ENCODE measurements around the gene PRAMEF12.
"Not testable (repeated sequence)": the region's sequence is repeated elsewhere in the genome, so short reads cannot be mapped to it uniquely, and the experiment has no call there.

PRAMEF12 gene

DNA sequence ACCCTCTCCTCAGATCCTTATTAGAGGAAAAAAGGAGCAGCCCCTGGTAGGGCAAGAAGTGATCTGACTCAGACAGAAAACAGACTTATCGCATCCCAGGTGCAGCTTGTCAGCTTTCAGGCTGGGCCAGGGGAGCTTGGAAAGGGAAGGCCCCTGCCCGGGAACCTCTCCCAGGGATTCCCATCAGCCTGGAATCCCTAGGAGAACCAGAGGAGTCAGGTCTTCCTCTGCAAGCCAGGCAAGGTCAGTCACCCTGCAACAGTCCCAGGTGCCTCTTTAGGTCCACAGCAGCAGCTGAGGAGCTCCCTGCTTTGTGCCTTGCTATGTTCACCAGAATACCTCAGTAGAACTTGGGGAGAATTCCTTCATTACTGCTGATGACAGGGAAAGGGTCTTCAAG, 2.9 kb upstream of the PRAMEF12 start:
- no peak for DNase-seq (ENCODE audit: low read depth in 2 of 2)

DNA sequence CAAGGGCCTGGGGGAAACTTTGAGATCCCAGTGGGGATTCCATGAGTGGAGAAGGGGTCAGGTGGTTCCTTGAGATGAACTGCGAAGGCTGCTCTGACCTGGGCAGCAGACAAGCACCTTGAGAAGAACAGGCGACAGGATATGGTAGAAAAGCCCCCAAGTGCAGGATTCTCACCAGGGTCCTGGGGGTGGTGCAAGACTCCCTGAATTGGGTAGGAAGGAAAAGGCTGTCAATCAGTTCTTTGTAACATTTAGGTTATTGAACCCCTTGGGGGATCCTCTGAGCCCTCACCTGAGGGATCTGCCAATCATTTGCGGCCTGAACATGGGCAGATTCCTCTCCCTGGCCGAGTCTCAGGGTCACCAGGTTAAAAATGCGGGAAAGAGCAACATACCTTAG, 2.4 kb upstream of the PRAMEF12 start:
- no peak for DNase-seq (ENCODE audit: low read depth in 2 of 2)

DNA sequence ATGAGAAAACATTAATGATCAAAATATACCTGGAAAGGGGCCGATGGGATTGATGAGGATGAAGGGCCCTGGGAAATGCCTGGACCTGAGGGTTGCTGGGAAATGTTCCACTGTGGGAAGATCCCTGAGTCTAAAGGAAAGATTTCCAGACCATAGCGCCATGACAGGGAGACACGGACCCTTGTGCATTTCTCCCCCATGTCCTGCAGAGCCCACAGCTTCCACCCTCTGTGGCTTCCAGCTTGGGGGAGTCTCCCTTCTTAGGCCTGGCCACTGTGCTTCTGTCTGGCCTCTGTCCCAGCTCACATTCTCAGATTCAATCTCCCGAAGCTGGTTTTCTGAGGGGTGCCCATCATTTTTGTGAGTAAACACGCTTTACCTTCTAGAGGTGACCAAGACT, 1.0 kb upstream of the PRAMEF12 start:
- no peak for DNase-seq (ENCODE audit: low read depth in 2 of 2)

DNA sequence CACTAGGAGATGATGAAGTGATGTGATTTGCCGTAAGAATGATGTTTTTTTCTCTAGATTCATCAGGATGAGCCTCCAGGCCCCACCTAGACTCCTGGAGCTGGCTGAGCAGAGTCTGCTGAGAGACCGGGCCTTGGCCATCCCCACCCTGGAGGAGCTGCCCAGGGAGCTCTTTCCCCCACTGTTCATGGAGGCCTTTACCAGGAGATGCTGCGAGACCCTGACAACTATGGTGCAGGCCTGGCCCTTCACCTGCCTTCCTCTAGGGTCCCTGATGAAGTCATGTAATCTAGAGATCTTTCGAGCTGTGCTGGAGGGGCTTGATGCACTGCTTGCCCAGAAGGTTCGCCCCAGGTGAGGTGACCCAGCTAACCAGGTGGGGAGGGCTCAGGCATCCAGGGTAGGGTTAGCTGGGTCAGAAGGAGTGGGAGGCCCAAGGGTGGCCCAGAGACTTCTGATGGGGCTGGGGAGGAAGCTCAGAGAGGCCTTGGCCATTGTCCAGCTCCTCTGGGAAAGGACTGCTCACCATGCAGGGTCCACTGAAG, 1.3 kb downstream of the PRAMEF12 start:
- DNase-seq (ENCODE audit: low read depth in 2 of 2), result no peak

DNA sequence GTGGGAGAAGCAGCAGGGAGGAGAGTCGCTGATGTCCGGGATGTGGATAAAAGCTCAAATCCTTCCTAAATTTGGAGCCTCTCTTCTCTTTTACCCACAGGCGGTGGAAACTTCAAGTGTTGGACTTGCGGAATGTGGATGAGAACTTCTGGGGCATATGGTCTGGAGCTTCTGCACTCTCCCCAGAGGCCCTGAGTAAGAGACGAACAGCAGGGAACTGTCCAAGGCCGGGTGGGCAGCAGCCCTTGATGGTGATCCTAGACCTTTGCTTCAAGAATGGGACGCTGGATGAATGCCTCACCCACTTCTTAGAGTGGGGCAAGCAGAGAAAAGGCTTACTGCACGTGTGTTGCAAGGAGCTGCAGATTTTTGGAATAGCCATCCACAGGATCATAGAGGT, 1.9 kb downstream of the PRAMEF12 start:
- no peak for DNase-seq (ENCODE audit: low read depth in 2 of 2)

DNA sequence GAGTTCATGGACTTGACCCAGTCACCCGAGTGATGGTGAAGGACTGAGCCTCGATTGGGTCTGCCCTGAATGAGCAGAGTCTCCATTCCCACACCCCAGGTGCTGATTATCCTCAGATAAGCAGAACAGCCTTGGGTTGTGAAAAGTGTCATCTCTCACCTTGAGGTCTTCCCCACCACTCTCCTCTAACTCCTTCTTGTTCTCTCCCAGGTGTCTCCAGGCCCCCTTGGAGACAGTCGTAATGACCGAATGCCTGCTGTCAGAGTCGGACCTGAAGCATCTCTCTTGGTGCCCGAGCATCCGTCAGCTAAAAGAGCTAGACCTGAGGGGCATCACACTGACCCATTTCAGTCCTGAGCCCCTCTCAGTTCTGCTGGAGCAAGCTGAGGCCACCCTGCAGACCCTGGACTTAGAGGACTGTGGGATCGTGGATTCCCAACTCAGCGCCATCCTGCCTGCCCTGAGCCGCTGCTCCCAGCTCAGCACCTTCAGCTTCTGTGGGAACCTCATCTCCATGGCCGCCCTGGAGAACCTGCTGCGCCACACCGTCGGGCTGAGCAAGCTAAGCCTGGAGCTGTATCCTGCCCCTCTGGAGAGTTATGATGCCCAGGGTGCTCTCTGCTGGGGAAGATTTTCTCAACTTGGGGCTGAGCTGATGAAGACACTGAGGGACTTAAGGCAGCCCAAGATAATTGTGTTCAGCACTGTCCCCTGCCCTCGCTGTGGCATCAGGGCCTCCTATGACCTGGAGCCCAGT, 3.4 kb downstream of the PRAMEF12 start:
- no peak for DNase-seq (ENCODE audit: low read depth in 2 of 2)

DNA sequence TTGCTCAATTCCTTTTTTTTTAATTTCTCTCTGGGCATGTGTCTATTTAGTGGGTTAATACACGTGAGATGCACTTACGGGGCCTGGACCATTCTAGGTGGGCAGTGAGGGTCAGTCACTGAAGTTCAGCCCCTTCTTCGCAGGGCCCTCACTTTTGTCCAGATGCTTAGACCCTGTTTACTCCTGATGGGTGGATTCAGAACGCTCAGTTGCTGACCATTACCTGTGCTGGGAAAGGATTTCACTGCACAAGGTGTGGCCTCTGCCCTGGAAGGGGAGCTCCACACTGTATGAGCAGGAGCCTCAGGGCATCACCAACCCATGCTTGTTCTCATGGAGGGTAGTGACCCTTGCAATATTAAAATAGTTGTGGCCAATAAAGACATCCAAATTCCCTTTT, 4.5 kb downstream of the PRAMEF12 start:
- no peak for DNase-seq (ENCODE audit: low read depth in 2 of 2)

DNA sequence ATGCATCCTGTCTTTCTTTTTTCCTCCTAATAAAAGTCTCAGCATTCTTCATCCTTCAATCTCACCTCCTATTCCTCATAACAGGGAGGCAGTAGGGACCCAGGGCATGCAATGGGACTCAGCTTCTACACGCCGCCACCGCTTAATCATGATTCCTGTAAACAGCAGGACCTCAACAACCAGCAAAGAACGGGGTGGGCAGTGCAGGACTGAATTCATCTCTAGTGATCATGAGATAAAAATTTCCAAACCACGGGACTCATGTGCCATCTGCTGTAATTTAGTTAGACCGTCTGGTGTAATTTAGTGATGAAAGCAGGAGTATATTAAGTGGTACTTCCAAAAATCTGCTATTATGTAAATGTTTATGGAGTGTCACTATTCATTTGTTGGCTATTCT, 5.4 kb downstream of the PRAMEF12 start:
- DNase-seq (ENCODE audit: low read depth in 2 of 2), result no peak

DNA sequence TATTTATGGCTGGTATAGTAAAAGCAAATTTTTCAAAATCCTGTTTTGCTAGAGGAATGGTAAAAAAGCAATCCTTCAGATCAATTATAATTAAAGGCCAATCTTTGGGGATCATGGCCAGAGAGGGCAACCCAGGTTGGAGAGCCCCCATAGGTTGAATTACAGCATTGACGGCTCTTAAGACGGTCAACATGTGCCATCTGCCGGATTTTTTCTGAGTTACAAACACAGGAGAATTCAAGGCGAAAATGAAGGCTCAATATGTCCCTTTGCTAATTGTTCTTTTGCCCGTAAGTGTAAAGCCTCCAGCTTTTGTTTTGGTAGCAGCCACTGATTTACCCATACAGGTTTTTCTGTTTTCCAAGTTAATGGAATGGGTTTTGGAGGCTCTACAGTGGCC, 8.0 kb downstream of the PRAMEF12 start:
- not testable (repeated sequence) for DNase-seq (ENCODE audit: low read depth in 2 of 2)

DNA sequence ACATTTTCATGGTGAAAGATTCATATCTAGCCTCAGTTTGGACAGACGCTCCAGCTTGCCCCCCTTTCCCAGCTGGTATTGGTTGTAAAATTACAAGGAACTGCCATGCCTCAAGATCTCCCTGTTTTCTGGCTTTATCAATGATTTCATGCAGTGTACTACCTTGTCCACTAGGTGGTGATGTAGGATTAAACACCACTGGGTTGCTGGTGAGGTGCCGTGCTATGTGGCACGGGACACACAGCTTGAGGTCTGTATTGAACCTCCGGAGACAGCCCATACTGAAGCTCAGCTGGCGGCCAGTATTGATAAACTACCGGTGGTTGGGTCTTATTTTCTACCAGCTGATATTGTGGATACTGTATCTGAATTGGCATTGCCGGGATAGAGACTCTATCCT, 10.2 kb downstream of the PRAMEF12 start:
- DNase-seq (ENCODE audit: low read depth in 2 of 2), result not testable (repeated sequence)

DNA sequence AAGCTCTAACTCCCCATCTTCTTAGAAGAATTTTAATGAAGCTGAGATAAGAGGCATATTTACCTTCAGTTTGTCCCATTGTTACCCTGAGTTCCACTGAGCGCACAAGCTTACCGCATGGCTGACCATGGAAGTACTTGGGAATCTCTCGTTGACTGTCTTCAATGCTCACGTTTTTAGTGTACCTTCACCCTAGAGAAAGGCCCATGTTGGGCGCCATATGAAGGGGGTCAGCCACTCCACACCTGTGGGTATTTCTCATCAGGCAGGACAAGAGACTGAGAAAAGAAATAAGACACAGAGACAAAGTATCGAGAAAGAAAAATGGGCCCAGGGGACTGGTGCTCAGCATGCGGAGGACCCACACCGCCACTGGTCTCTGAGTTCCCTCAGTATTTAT, 11.2 kb downstream of the PRAMEF12 start:
- not testable (repeated sequence) for DNase-seq (ENCODE audit: low read depth in 2 of 2)

DNA sequence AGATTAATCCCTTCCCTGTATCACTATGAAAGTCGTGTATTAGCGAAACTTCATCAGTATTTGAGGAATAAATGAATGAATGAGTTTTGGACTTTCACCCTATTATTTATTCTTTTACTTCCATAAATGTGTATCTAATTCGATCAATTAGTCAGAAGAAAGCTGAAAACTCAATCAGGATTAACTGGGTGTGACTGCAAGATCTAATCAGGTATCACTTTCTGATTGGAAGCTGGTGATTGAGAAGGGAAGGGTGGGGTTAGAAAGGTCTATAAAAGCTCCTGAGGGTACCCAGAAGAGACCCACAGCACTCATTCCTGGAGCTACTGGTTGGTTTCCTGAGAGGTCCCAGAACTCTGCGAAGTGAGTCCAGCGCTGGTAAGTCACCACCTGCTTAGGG, 17.6 kb downstream of the PRAMEF12 start, which contains the start of gene PRAMEF1:
Gene PRAMEF1, plus strand, starts transcription at position 301 of the 400 bp plus-strand sequence. CDS start 1,831 bp downstream, outside the sequence.
- DNase-seq (ENCODE audit: low read depth in 2 of 2), result not testable (repeated sequence)

DNA sequence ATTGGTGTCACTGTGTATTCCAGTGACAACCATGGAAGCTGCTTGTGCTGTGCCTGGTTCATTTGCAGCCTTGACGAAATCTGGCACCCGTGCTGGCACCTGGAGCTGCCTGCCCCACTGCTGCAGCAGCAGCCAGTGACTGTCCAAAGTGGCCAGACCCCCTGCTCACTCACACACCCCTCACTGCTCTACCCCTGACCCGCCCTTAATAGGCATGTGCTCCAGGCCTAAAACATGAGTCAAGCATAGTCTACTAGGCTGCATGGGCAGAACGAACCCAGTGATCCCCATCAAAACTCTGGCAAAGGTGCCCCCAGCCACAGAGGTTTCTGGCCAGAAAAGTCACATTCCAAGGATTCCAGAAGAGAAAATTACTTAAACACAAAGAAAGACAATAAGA, 25.4 kb downstream of the PRAMEF12 start:
- no peak for DNase-seq (ENCODE audit: low read depth in 2 of 2)

DNA sequence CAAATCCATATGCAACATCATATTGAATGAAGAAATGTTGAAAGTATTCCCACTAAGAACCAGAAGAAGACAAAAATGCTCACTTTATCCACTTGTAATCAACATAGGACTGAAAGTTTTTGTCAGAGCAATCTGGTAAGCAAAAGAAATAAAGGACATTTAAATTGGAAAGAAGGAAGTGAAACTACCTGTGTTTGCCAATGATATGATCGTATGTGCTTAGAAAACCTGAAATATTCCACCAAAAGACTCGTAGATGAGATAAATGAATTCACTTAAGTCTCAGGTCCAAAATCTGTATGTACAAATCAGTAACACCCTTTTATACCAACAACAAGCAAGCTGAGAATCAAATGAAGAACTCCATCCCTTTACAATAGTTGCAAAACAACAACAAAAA, 26.2 kb downstream of the PRAMEF12 start:
- DNase-seq (ENCODE audit: low read depth in 2 of 2), result no peak

DNA sequence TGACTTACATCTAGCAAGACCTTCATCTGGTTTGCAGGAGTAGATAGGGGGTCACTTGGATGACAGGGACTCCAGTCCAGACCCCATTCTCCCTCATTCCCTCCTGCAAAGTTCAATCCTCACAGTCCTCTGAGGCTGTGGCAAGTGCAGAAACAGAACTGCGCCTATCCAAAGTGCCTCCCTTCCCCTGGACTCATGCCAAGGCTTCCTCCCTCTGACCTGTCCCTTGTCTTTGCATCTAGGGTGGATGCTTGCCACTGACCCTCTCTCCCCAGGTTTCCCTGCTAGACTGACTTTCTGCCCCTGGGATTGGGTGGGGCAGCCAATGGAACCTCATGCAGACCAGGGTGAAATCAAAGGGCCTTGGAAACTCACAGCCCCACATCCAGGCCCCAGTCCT, 36.4 kb downstream of the PRAMEF12 start:
- no peak for DNase-seq (ENCODE audit: low read depth in 2 of 2)

DNA sequence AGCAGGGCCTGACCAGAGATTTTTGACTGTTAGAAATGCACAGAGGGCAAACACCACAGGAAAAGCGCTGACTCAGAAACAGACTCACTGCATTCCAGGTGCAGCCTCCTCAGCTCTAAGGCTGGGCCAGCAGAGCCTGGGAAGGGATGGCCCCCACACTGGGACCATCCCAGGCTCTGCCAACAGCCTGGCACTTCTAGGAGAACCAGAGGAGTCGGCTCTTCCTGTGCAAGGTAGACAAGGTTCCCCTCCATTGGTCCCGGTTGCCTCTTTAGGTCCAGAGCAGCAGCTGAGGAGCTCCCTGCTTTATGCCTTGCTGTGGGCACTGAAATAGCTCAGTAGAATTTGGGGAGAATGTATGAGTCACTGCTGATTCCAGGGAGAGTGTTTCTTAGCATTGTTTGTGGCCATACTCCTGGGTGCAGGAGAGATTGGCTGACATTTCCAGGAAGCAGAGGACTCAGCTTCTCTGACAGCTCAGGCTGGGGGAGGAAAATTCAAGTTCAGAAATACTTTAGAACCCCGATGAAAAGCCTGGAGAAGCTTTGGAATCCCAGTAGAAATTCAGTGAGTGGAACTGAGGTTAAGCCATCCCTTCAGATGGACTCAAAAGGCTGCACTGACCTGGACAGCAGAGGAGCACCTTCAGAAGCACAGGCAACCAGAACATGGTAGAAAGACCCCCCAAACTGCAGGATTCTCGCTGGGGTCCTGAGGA, 37.3 kb downstream of the PRAMEF12 start:
- no peak for DNase-seq (ENCODE audit: low read depth in 2 of 2)

DNA sequence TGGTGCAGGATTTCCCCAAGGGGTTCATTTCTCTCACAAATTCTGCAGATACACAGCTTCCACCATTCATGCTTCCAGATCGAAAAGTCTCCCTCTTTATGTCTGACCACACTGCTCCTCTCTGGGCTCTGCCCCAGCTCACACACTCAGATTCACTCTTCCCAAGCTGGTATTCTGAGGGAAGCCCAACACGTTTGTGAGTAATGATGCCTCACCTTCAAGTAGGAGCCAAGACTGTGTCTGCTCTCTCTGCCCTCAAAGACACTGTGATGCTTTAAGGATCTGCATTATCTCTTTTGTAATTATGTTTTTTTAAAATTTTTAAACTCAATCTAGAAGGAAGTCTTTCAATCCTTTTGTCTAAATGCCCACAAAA, 37.9 kb downstream of the PRAMEF12 start:
- no peak for DNase-seq (ENCODE audit: low read depth in 2 of 2)

DNA sequence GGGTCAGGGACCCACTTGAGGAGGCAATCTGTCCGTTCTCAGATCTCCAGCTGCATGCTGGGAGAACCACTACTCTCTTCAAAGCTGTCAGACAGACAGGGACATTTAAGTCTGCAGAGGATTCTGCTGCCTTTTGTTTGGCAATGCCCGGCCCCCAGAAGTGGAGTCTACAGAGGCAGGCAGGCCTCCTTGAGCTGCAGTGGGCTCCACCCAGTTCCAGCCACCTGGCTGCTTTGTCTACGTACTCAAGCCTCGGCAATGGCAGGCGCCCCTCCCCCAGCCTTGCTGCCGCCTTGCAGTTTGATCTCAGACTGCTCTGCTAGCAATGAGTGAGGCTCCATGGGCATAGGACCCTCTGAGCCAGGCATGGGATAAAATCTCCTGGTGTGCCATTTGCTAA, 45.5 kb downstream of the PRAMEF12 start:
- DNase-seq (ENCODE audit: low read depth in 2 of 2), result not testable (repeated sequence)

All from stimulated activated CD4-positive, alpha-beta T cell treated with anti-CD3 and anti-CD28 coated beads, Interleukin-1b, Interleukin-23, amount 100 ng/mL, for 4 hours (primary cell).